ENCODE measurements around the gene TEX2. TPM values are rescaled to one million over a fixed set of nuclear protein-coding genes. Genes with fewer than 3 reads are reported as not detected.

The TEX2 gene
- total RNA-seq, 2 donors from 2014 or later, result 42.6 to 44.4 TPM

GRCh38 chr17:64300699-64300965 is 37.6 kb upstream of the TEX2 start:
- no peak for DNase-seq (ENCODE audit: low spot score)
- Histone ChIP-seq H3K27ac (no peak overlapping the region), H3K4me3 (no peak overlapping the region), H3K4me1 (no peaks in the 10 kb centered on the region), H3K9me3 (no peaks in the 10 kb centered on the region), H3K27me3 (no peaks in the 10 kb centered on the region), H3K36me3 (no peaks in the 10 kb centered on the region)
- TF ChIP-seq CTCF (IDR thresholded peaks at IDR 0.05), result no peak

GRCh38 chr17:64297467-64298088 is 34.5 kb upstream of the TEX2 start:
- H3K27ac ChIP-seq, result no peak overlapping the region
- H3K27me3 ChIP-seq, result no peaks in the 10 kb centered on the region
- H3K9me3 ChIP-seq, result no peaks in the 10 kb centered on the region
- H3K36me3 ChIP-seq, result no peaks in the 10 kb centered on the region
- H3K4me1 ChIP-seq, result no peaks in the 10 kb centered on the region
- TF ChIP-seq CTCF (IDR thresholded peaks at IDR 0.05), result no peak
- H3K4me3 ChIP-seq, result no peak overlapping the region
- DNase-seq (ENCODE audit: low spot score), result no peak

GRCh38 chr17:64296246-64296645 is 33.2 kb upstream of the TEX2 start:
- no peak overlapping the region for H3K4me3 ChIP-seq
- H3K4me1 ChIP-seq, result no peaks in the 10 kb centered on the region
- DNase-seq (ENCODE audit: low spot score), result no peak
- TF ChIP-seq CTCF (IDR thresholded peaks at IDR 0.05), result no peak
- H3K9me3 ChIP-seq, result peaks cover 0 to 4% of the 10 kb centered on the region in 2 donors
- H3K36me3 ChIP-seq, result no peaks in the 10 kb centered on the region
- H3K27me3 ChIP-seq, result no peaks in the 10 kb centered on the region
- no peak overlapping the region for H3K27ac ChIP-seq

- no peaks in the 10 kb centered on the region for H3K27me3 ChIP-seq
- no peaks in the 10 kb centered on the region for H3K4me1 ChIP-seq
- DNase-seq (ENCODE audit: low spot score), result no peak
- TF ChIP-seq CTCF (IDR thresholded peaks at IDR 0.05), result no peak
- no peak overlapping the region for H3K4me3 ChIP-seq
- peaks cover 0 to 8% of the 10 kb centered on the region in 2 donors for H3K9me3 ChIP-seq
- H3K27ac ChIP-seq, result no peak overlapping the region
- H3K36me3 ChIP-seq, result no peaks in the 10 kb centered on the region
Measured at GRCh38 chr17:64295146-64295545, 32.1 kb upstream of the TEX2 start.

GRCh38 chr17:64291268-64291851 is 28.3 kb upstream of the TEX2 start:
- H3K27ac ChIP-seq, result no peak overlapping the region
- no peak for TF ChIP-seq CTCF (IDR thresholded peaks at IDR 0.05)
- H3K27me3 ChIP-seq, result no peaks in the 10 kb centered on the region
- no peak for DNase-seq (ENCODE audit: low spot score)
- H3K9me3 ChIP-seq, result peaks cover 0 to 8% of the 10 kb centered on the region in 2 donors
- H3K4me3 ChIP-seq, result no peak overlapping the region
- H3K36me3 ChIP-seq, result no peaks in the 10 kb centered on the region
- H3K4me1 ChIP-seq, result no peaks in the 10 kb centered on the region

- Histone ChIP-seq H3K27ac (no peak overlapping the region), H3K27me3 (no peaks in the 10 kb centered on the region), H3K4me3 (no peak overlapping the region), H3K9me3 (peaks cover 0 to 8% of the 10 kb centered on the region in 2 donors), H3K4me1 (no peaks in the 10 kb centered on the region), H3K36me3 (no peaks in the 10 kb centered on the region)
- no peak for DNase-seq (ENCODE audit: low spot score)
- no peak for TF ChIP-seq CTCF (IDR thresholded peaks at IDR 0.05)
Measured at GRCh38 chr17:64289741-64290141, 26.7 kb upstream of the TEX2 start.
